Ovary (tissue), 3 donors: Measurements from ENCODE around the gene ALG14.

Experiments used
- CTCF ChIP-seq, 3 donors: fragments of 450-650 bp in 2 of 3; fragments of 200-600 bp in 1 of 3; IDR thresholded peaks; one replicate each; pipeline versions ENCODE4 v1.5.1 to v1.8.0; 2016 to 2022; ENCODE audit warnings: antibody characterized with exemption in 3 of 3, mild to moderate bottlenecking in 1 of 3
- POLR2A ChIP-seq: fragments of 450-650 bp; IDR thresholded peaks from one replicate; pipeline ENCODE4 v1.6.1; 2017; ENCODE audit warnings: antibody characterized with exemption, mild to moderate bottlenecking, moderate library complexity
- donor health status: DM: no; HTN: no; CAD: no.

- TF ChIP-seq CTCF (IDR thresholded peaks at IDR 0.05): no peak
- TF ChIP-seq POLR2A: no peak
Observed at GRCh38 chr1:95088303-95088702, 15.6 kb upstream of the ALG14 start.
